Nephron (organoid): ENCODE data around the gene MAP3K12.

ENCODE experiments used
- H3K27ac Mint-ChIP-seq, 3 experiments: 2 replicates each; pipeline ENCODE4 v1.8.0; 2020; ENCODE audit warnings: mixed read lengths in 3 of 3, mild to moderate bottlenecking in 2 of 3, moderate library complexity in 1 of 3
- H3K27me3 Mint-ChIP-seq: 2 replicates; pipeline ENCODE4 v1.8.0; 2021; ENCODE audit warnings: low read depth, mild to moderate bottlenecking, moderate library complexity, mixed read lengths
- H3K36me3 Mint-ChIP-seq: 2 replicates; pipeline ENCODE4 v1.8.0; 2020; ENCODE audit warnings: low read depth, mixed read lengths
- H3K4me1 Mint-ChIP-seq: 2 replicates; pipeline ENCODE4 v1.8.0; 2020; ENCODE audit warnings: mixed read lengths
- H3K4me3 Mint-ChIP-seq, 3 experiments: 2 replicates each; pipeline ENCODE4 v1.8.0; 2020; ENCODE audit warnings: mild to moderate bottlenecking in 3 of 3, mixed read lengths in 3 of 3, moderate library complexity in 2 of 3
- H3K9me3 Mint-ChIP-seq: 2 replicates; pipeline ENCODE4 v1.8.0; 2020; ENCODE audit warnings: mixed read lengths
- TF ChIP-seq, protein P1 (sequence below), 3 experiments: fragments of 200-600 bp; sonication (generic); IDR thresholded peaks; one replicate each; pipeline ENCODE4 v1.5.0; 2021; ENCODE audit warnings: antibody characterized with exemption in 3 of 3; ENCODE audit not compliant: unreplicated experiment in 3 of 3

The MAP3K12 gene

DNA sequence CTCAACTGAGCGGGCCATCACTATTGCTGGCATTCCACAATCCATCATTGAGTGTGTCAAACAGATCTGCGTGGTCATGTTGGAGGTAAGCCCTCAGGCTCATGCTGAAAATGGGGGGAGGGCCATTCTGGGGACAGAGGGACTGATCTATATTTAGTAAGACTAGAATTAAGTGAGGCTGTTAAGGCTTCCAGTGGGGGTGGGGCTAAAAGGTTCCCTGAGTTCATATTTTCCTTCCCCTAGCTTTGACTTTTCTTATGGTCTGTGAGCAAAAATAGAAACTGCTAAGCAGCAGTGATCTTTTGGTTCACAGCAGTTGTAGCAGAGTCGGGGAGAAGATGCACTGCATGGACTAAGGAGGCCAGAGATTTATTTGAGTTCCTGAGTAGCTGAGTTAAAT lies 38.2 kb downstream of the MAP3K12 start:
- H3K4me3 Mint-ChIP-seq: peak overlapping the region in 1 of 3 experiments; percentile 17
- H3K27me3 Mint-ChIP-seq: no peaks in the 10 kb centered on the region
- TF ChIP-seq, protein P1, sequence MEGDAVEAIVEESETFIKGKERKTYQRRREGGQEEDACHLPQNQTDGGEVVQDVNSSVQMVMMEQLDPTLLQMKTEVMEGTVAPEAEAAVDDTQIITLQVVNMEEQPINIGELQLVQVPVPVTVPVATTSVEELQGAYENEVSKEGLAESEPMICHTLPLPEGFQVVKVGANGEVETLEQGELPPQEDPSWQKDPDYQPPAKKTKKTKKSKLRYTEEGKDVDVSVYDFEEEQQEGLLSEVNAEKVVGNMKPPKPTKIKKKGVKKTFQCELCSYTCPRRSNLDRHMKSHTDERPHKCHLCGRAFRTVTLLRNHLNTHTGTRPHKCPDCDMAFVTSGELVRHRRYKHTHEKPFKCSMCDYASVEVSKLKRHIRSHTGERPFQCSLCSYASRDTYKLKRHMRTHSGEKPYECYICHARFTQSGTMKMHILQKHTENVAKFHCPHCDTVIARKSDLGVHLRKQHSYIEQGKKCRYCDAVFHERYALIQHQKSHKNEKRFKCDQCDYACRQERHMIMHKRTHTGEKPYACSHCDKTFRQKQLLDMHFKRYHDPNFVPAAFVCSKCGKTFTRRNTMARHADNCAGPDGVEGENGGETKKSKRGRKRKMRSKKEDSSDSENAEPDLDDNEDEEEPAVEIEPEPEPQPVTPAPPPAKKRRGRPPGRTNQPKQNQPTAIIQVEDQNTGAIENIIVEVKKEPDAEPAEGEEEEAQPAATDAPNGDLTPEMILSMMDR (IDR thresholded peaks at IDR 0.05; ENCODE audit: unreplicated experiment in 3 of 3): no peak
- H3K9me3 Mint-ChIP-seq: no peaks in the 10 kb centered on the region
- H3K36me3 Mint-ChIP-seq: peaks cover 89% of the 10 kb centered on the region
- peak overlapping the region in 1 of 3 experiments; percentile 36 for H3K27ac Mint-ChIP-seq
- H3K4me1 Mint-ChIP-seq: peaks cover 39% of the 10 kb centered on the region

DNA sequence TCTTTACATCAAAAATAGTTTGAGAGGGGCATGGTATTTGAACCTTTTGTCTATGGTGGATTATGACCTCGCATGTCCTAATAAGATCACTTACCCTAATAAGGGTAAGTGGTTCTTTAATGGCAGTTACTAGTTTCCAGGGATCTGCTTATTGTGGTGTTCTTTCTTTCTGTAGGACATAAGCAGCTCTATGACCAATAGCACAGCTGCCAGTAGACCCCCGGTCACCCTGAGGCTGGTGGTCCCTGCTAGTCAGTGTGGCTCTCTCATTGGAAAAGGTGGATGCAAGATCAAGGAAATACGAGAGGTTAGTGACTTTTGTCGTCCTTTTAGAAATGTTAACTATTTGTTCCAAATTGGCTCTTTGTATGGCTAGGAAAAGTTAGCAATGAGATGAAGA lies 40.2 kb downstream of the MAP3K12 start:
- peaks cover 90% of the 10 kb centered on the region for H3K36me3 Mint-ChIP-seq
- H3K27ac Mint-ChIP-seq: peak overlapping the region in 1 of 3 experiments; percentile 53
- no peaks in the 10 kb centered on the region for H3K27me3 Mint-ChIP-seq
- H3K4me3 Mint-ChIP-seq: no peak overlapping the region
- H3K9me3 Mint-ChIP-seq: no peaks in the 10 kb centered on the region
- TF ChIP-seq, protein P1 (IDR thresholded peaks at IDR 0.05; ENCODE audit: unreplicated experiment in 3 of 3): no peak
- H3K4me1 Mint-ChIP-seq: peaks cover 42% of the 10 kb centered on the region

DNA sequence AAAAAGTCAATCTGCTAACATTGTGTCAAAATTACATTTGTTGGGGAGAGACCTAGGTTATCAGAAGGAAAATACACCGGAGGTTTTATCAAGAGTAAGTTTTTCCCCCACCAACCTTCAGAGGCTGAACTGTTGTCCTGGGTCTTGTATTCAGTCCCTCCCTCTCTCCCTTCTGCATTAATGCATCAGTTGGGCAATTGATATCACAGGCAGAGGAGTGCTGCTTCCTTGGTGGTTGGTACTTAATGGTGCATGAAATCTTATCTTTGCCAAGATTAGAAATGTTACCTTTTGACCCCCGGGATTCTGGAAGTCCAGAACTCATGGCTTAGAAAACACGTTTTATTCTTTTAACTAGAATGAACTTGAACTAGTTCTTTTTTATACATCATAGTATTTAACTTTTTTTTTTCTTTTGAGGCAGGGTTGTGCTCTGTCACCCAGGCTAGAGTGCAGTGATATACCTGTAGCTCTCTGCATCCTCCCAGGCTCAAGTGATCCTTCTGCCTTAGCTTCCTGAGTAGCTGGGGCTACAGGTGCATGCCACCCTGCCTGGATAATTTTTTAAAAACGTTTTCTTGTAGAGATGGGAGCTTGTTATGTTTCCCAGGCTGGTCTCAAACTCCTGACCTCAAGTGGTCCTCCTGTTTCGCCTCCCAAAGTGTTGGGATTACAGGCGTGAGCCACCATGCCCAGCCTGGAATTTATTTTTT lies 42.4 kb downstream of the MAP3K12 start:
- Mint-ChIP-seq H3K4me3 (peak overlapping the region in 2 of 3 experiments; percentile 46 to 49), H3K36me3 (peaks cover 77% of the 10 kb centered on the region), H3K9me3 (no peaks in the 10 kb centered on the region), H3K27me3 (no peaks in the 10 kb centered on the region), H3K4me1 (peaks cover 42% of the 10 kb centered on the region), H3K27ac (no peak overlapping the region)
- TF ChIP-seq, protein P1 (IDR thresholded peaks at IDR 0.05; ENCODE audit: unreplicated experiment in 3 of 3): no peak

DNA sequence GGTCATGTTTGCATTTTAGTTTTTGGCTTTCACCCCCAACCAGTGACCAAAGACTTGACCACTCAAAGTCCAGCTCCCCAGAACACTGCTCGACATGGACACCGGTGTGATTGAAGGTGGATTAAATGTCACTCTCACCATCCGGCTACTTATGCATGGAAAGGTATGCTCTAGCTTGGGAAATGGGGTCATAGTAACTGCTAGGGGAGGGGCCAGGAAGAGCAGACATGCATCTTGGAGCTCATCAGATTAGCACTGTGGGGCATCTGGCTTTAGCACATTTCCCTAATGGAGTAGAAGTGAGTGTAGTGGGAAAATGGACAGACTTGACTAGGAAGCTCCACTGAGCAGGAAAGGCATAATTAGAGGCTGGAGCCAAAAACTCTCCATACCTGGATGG lies 44.6 kb downstream of the MAP3K12 start:
- Mint-ChIP-seq H3K9me3 (no peaks in the 10 kb centered on the region), H3K36me3 (peaks cover 61% of the 10 kb centered on the region), H3K27me3 (no peaks in the 10 kb centered on the region), H3K27ac (peak overlapping the region in 1 of 3 experiments; percentile 82), H3K4me1 (peaks cover 30% of the 10 kb centered on the region), H3K4me3 (peak overlapping the region; percentile 97 to 100 (median 99))
- TF ChIP-seq, protein P1 (IDR thresholded peaks at IDR 0.05; ENCODE audit: unreplicated experiment in 3 of 3): no peak

DNA sequence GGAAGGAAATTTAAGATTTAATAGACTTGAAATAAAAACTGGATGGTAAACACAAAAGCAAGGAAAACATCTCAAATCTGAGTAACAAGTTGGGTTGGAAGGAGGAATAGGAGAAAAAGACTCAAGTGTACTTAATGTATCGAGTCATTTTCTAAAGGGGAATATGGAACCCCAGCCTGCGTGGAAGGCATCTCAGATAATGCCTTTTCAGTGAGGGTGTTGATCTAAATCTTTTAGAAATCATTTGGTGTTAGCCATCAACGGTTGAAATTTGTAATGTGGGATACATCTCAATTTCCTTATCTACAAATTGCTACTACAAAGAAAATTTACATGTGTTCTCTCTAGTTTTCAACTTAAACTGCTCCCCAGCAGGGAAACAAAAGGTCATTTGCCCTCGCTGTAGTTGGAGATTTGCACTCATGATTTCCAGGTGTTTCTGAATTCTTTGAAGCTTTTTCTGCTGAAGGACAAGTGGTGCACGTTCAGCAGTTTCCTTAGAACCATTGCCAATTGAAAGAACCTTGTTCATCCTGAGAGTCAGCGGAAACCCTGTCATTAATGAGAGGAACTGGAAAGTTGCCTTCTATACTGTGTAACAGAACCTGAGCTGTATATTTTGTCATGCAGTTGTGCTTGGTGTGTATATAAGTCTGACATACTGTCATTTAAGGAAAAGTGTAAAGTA lies 45.2 kb downstream of the MAP3K12 start:
- Mint-ChIP-seq H3K27me3 (no peaks in the 10 kb centered on the region), H3K4me1 (peaks cover 28% of the 10 kb centered on the region), H3K4me3 (peak overlapping the region; percentile 97 to 100 (median 99)), H3K9me3 (no peaks in the 10 kb centered on the region), H3K36me3 (peaks cover 57% of the 10 kb centered on the region), H3K27ac (peak overlapping the region in 2 of 3 experiments; percentile 82 to 98)
- TF ChIP-seq, protein P1 (IDR thresholded peaks at IDR 0.05; ENCODE audit: unreplicated experiment in 3 of 3): no peak
